GM12874 (cell line): ENCODE measurements around the gene AEBP2.

ENCODE experiments used
- TF ChIP-seq, protein P1 (sequence below): IDR thresholded peaks from 2 replicates; pipeline ENCODE4 v1.5.1; 2011; ENCODE audit warnings: low read depth, mild to moderate bottlenecking, control low read depth, low read length, moderate library complexity; ENCODE audit not compliant: insufficient read depth

Gene AEBP2

GRCh38 chr12:19490908-19491307, 51.6 kb downstream of the AEBP2 start:
- TF ChIP-seq, protein P1, sequence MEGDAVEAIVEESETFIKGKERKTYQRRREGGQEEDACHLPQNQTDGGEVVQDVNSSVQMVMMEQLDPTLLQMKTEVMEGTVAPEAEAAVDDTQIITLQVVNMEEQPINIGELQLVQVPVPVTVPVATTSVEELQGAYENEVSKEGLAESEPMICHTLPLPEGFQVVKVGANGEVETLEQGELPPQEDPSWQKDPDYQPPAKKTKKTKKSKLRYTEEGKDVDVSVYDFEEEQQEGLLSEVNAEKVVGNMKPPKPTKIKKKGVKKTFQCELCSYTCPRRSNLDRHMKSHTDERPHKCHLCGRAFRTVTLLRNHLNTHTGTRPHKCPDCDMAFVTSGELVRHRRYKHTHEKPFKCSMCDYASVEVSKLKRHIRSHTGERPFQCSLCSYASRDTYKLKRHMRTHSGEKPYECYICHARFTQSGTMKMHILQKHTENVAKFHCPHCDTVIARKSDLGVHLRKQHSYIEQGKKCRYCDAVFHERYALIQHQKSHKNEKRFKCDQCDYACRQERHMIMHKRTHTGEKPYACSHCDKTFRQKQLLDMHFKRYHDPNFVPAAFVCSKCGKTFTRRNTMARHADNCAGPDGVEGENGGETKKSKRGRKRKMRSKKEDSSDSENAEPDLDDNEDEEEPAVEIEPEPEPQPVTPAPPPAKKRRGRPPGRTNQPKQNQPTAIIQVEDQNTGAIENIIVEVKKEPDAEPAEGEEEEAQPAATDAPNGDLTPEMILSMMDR: no peak

DNA sequence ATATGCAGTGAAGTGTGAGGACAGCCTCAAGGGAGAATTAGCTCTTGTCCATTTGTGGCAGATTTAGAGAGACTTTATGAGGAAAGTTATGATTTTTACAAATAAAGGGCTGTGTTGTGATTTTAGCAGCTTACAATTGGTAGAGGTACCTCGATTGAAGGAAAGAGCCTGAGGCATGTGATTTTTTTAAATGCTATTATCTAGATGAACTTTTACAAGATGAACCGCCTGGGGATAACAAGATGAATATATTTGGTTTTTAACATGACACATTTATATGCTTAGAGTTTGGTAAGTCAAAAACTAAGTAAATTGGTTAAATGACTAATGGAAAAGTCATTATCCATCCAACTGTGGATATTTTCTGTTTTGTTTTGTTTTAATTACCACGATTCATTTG, 52.6 kb downstream of the AEBP2 start:
- TF ChIP-seq, protein P1: no peak

- TF ChIP-seq, protein P1: no peak
These were observed 57.1 kb downstream of the AEBP2 start for GRCh38 chr12:19496219-19496878.

DNA sequence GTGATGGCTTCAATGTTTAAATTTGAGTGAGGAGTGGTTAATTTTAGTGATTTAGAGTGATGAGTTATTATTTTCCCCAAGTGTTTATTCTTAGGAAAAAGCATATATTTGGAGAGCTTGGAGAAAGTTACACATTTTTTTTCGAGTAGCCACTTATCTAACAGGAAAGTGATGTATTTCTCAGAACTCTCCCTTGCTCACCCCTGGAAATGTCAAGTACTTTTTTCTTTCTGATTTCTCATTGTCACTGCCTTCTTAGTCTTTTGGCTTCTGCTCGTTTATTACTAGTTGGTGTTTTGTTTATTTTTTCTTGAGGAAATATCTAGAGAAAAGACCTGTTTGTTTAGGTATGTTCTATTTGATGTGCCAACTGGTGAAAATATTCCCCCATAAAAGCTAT, 58.8 kb downstream of the AEBP2 start:
- TF ChIP-seq, protein P1: no peak

DNA sequence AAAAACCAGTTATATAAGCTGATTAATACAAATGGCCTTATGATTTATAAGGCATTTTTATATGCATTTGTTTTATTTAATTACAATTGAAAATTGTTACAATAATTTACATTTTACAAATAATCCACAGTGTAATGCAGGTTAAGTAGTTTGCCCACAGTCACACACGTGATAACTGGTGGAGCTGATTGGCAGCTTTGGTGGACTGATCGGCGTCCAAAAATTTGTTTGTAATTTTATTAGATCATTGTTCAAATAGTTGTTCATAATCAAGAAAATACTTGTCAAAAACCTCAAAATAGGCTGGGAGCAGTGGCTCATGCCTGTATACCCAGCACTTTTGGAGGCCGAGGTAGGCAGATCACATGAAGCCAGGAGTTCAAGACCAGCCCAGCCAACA, 59.7 kb downstream of the AEBP2 start:
- TF ChIP-seq, protein P1: no peak

GRCh38 chr12:19506497-19506896, 67.2 kb downstream of the AEBP2 start:
- TF ChIP-seq, protein P1: no peak

DNA sequence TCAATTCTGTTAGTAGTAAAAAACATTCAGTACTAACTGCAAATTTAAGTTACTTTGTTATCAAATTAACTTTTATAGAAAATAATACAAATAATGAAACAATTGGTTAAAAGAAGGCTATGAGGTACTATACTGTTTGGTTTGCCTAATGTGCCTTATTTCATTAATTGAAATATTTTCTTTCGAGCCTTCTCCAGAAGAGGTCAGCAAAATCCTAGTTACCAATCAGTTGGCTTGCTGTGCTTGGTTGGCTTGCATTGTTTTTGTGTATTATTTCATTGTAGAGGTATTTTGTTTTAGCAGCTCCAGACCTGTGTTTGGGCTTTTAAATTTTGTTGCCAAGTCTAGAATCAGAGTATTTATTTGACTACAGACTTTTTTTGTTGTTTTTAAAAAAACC, 68.5 kb downstream of the AEBP2 start:
- TF ChIP-seq, protein P1: no peak
